GM06990 (cell line): ENCODE results near the gene NENF.
"Not testable (repeated sequence)": the region's sequence is repeated elsewhere in the genome, so short reads cannot be mapped to it uniquely, and the experiment has no call there.

Experiments
- DNase-seq: peaks from one replicate; pipeline ENCODE4 v3.0.0-alpha.2; 2011; ENCODE audit not compliant: insufficient read length; ENCODE audit errors: extremely low read depth
- H3K27me3 ChIP-seq: replicated peaks from 2 replicates; pipeline ENCODE4 v1.6.0; 2011; ENCODE audit warnings: low read length; ENCODE audit not compliant: control insufficient read depth, insufficient read depth
- H3K36me3 ChIP-seq: 2 replicates; pipeline ENCODE4 v1.5.1; 2011; ENCODE audit warnings: low read length; ENCODE audit not compliant: control insufficient read depth, insufficient read depth
- H3K4me3 ChIP-seq: replicated peaks from 2 replicates; pipeline ENCODE4 v1.5.1; 2011; ENCODE audit warnings: low read depth, mild to moderate bottlenecking, control low read depth, low read length
- CTCF ChIP-seq: IDR thresholded peaks from 2 replicates; pipeline ENCODE4 v1.5.1; 2011; ENCODE audit warnings: low read length, control low read depth, mild to moderate bottlenecking, inconsistent platforms; ENCODE audit not compliant: insufficient read depth, poor library complexity, severe bottlenecking

Gene NENF

GRCh38 chr1:212477014-212477679, 44.4 kb downstream of the NENF start:
- TF ChIP-seq CTCF = peak; percentile 93
- Histone ChIP-seq H3K4me3 (no peak overlapping the region), H3K36me3 (no peaks in the 10 kb centered on the region), H3K27me3 (no peaks in the 10 kb centered on the region)
- peak; percentile 55 for DNase-seq

- no peak for DNase-seq
- H3K36me3 ChIP-seq = no peaks in the 10 kb centered on the region
- no peak for TF ChIP-seq CTCF
- no peak overlapping the region for H3K4me3 ChIP-seq
- no peaks in the 10 kb centered on the region for H3K27me3 ChIP-seq
Observed at GRCh38 chr1:212477680-212478466, 45.2 kb downstream of the NENF start.

- Histone ChIP-seq H3K27me3 (no peaks in the 10 kb centered on the region), H3K36me3 (no peaks in the 10 kb centered on the region), H3K4me3 (no peak overlapping the region)
- no peak for DNase-seq
- no peak for TF ChIP-seq CTCF
Observed at GRCh38 chr1:212478467-212479025, 45.8 kb downstream of the NENF start.

- no peak for TF ChIP-seq CTCF
- Histone ChIP-seq H3K36me3 (no peaks in the 10 kb centered on the region), H3K4me3 (no peak overlapping the region), H3K27me3 (no peaks in the 10 kb centered on the region)
- DNase-seq = no peak
Observed at GRCh38 chr1:212479188-212479587, 46.5 kb downstream of the NENF start.

GRCh38 chr1:212480711-212481437, 48.2 kb downstream of the NENF start:
- H3K36me3 ChIP-seq, H3K4me3 ChIP-seq, DNase-seq, H3K27me3 ChIP-seq: not testable (repeated sequence)

GRCh38 chr1:212481438-212481767, 48.7 kb downstream of the NENF start:
- no peak for DNase-seq
- Histone ChIP-seq H3K4me3 (no peak overlapping the region), H3K27me3 (no peaks in the 10 kb centered on the region), H3K36me3 (no peaks in the 10 kb centered on the region)
- no peak for TF ChIP-seq CTCF
